Gastroesophageal sphincter (tissue), 3 donors: ENCODE results near the gene FBXO39.

Source experiments
- CTCF ChIP-seq, 4 experiments: fragments of 200-600 bp in 2 of 4; fragments of 450-650 bp in 2 of 4; sonication (generic) in 1 of 4; IDR thresholded peaks; one replicate each; pipeline ENCODE4 v1.5.1; 2017 to 2019; ENCODE audit warnings: antibody characterized with exemption in 4 of 4, mild to moderate bottlenecking in 2 of 4, moderate library complexity in 2 of 4
- POLR2A ChIP-seq, 2 donors: fragments of 450-650 bp; IDR thresholded peaks; one replicate each; pipeline ENCODE4 v1.6.1; 2017; ENCODE audit warnings: antibody characterized with exemption in 2 of 2, mild to moderate bottlenecking in 2 of 2, moderate library complexity in 1 of 2
- POLR2AphosphoS5 ChIP-seq: sonication (generic); formaldehyde crosslinking; IDR thresholded peaks from one replicate; pipeline ENCODE4 v1.6.1; 2017; ENCODE audit warnings: antibody characterized with exemption

GRCh38 chr17:6752068-6752909, 23.7 kb upstream of the FBXO39 start:
- no peak for TF ChIP-seq CTCF (IDR thresholded peaks at IDR 0.05)
- TF ChIP-seq POLR2A (IDR thresholded peaks at IDR 0.05), result no peak
- peak; percentile 7 for TF ChIP-seq POLR2AphosphoS5
